ENCODE measurements around the gene DSN1. TPM values are rescaled to one million over a fixed set of nuclear protein-coding genes. Genes with fewer than 3 reads are reported as not detected.

The DSN1 gene
- polyA plus RNA-seq, 4 donors = 16.6 to 22.4 (median 18.1) TPM

- no peak for DNase-seq (ENCODE audit: low read depth in 4 of 4, low spot score in 2 of 4)
These were observed 70.0 kb downstream of the DSN1 start for GRCh38 chr20:36703530-36703929.

Other genes with a start within 250 kb of the DSN1 start
- 100 to 1,000 TPM; 216 to 331 (median 230) TPM for gene MYL9, start 232.2 kb downstream of the DSN1 start, polyA plus RNA-seq (ENCODE audit: insufficient read length in 4 of 4)
- gene TGIF2, start 200.2 kb downstream of the DSN1 start, polyA plus RNA-seq (ENCODE audit: insufficient read length in 4 of 4) = 10 to 100 TPM; 55.1 to 66.1 (median 59.5) TPM
- 10 to 100 TPM; 56.5 to 77.5 (median 71.0) TPM for gene RAB5IF, start 168.0 kb downstream of the DSN1 start, polyA plus RNA-seq (ENCODE audit: insufficient read length in 4 of 4)
- under 1 TPM; 0.33 to 0.47 (median 0.40) TPM for gene SLA2, start 127.6 kb downstream of the DSN1 start, polyA plus RNA-seq (ENCODE audit: insufficient read length in 4 of 4)
- 10 to 100 TPM; 30.1 to 34.5 (median 32.8) TPM for gene NDRG3, start 27.7 kb downstream of the DSN1 start, polyA plus RNA-seq (ENCODE audit: insufficient read length in 4 of 4)
- 1 to 10 TPM; 2.6 to 5.5 (median 3.2) TPM for gene TLDC2, start 102.4 kb upstream of the DSN1 start, polyA plus RNA-seq (ENCODE audit: insufficient read length in 4 of 4)
- 10 to 100 TPM; 21.4 to 28.3 (median 23.1) TPM for gene SAMHD1, start 177.9 kb upstream of the DSN1 start, polyA plus RNA-seq (ENCODE audit: insufficient read length in 4 of 4)

All from left renal cortex interstitium (tissue), 4 donors.